Measurements from ENCODE around the gene PDE6B.

DNA sequence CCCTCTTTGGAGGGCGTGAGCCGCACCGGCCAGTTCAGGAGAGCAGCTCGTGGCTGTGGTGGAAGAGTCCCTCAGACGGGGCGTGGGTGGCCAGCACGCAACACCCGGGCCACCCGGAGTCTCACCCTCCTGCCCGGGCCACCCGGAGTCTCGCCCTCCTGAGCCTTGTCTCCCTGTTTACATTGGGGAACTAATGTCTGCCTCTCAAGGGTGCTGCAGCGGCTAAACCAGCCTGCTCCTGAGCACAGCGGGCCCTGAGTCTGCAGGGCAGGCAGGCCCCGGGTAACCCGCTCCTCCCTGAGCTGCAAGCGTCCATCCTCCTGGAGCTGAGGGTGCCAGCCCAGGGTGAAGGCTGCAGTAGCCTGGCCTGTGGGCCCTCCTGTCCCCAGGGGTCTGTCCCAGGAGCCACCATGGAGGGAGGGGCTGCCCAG, 3.0 kb downstream of the PDE6B start:
- TF ChIP-seq EZH2 (IDR thresholded peaks at IDR 0.05) (no peak), POLR2AphosphoS5 (IDR thresholded peaks at IDR 0.05; ENCODE audit: borderline replicate concordance, low read depth, low read length) (no peak), FOXP2 (optimal IDR thresholded peaks at IDR 0.05; ENCODE audit: control extremely low read depth, extremely low read length, insufficient read depth) (no peak)
